ENCODE data around the gene CTBP2.

Gene CTBP2

GRCh38 chr10:125003146-125003900 lies 157.0 kb downstream of the CTBP2 start:
- DNase-seq, result no peak

DNA sequence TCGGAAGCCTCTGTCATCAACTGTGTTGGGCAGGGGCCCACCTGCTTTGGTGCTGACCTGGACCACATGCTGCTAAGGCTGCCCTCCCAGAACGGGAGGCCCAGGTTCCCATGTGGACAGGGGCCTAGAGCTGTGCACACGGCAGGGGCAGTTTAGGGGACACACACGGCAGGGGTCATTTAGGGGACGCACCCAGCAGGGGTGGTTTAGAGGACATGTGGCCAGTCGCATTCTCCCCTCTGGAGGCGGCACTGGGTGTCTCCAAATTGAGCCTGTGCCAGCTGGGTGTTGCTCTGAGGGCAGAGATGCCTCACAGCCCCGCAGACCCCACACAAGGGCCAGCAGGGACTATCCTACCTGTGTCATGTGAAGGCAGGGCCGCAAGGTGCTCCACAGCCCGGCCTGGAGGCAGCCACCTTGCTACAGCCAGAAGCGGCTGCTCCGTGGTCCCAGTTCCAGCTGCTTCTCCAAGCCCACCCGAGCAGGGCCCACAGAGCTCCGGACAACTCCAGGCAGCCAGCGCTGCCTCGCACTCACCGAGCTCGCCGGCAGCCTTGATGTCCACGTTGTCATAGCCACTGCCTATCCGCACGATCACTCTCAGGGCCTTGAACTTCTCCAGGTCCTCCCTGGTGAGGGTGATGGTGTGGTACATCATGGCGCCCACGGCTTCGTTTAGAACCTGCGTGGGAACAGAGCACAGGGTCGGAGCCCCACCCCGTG lies 157.8 kb downstream of the CTBP2 start:
- no peak for DNase-seq

- no peak for DNase-seq
Measured at GRCh38 chr10:125002047-125002422, 158.3 kb downstream of the CTBP2 start.

DNA sequence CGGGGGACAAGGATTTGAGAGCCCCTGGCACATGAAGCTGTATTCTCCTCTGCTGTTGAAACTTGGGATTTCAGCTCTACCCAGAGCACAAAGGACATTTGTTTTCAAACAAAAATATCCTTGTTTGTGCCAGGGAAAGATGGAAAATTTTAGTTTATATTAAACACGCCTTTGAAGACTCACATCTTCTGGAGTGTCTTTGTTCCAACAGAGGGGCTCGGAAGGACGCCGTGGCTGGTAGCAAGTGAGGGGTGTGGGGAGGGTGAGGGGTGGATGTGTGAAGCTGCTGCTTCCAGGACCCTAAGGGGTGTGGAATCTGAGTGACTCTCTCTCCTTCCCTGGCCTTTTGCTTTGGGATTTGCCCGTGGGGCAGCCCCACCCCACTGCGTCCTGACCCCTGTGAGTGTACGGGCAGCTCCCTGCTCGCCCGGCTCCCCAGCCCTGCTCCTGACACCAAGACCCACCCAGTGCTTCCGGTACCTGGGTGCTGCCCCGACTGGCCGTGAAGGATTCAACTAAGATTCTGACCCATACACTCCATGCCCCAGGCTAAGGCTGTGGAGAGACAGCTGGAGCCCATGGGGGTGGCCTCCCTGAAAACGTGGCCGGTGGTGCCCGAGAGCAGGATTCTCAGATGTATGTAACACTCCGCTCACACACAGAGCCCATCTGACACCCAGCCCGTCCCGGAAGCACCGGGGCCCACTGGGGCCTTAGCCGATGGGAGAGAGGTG lies 158.9 kb downstream of the CTBP2 start:
- no peak for DNase-seq

DNA sequence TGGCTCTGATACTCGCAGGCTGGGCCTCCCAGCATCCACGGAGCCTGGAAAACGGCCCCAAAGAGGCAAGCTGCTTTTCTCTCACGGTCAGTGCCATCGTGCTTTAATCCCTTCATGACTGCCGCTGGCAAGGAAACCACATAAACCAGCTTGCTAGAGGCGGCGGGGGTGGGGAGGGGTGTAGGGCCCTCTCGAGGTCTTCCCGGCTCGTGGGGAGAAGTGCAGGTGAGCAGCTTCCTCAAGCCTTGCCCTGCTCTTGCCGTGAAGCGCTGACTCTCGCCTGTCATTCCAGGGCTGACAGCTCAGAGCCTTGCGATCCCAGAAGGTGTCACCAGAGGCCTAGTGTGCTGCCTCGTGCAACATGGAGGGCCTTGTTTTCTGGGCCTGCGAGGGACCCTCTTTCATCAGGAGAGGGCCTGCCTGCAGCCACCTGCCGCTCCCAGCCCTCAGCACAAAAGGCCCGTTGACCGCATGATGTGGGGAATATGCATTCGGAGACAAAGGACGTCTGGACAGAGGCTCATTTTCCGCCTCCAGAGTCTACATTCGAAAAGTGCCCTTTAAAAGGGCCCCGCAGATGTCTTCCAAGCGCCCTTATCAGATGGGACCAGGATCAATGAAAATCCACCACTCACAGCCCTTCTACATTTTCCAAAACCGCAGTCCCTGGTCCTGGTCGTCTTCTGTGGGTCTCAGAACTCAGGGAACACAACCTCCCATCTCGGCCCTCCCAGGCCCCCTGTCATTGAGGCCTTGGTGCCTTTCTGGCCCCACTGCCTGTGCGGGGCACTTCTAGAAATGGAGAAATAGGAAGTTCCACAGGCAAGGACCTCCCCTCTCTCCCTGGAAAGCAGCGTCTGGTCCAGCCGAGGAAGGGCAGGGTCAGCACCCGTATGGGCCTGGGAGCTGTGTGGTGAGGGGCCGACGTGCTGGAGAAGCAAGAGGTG lies 159.7 kb downstream of the CTBP2 start:
- DNase-seq, result no peak

DNA sequence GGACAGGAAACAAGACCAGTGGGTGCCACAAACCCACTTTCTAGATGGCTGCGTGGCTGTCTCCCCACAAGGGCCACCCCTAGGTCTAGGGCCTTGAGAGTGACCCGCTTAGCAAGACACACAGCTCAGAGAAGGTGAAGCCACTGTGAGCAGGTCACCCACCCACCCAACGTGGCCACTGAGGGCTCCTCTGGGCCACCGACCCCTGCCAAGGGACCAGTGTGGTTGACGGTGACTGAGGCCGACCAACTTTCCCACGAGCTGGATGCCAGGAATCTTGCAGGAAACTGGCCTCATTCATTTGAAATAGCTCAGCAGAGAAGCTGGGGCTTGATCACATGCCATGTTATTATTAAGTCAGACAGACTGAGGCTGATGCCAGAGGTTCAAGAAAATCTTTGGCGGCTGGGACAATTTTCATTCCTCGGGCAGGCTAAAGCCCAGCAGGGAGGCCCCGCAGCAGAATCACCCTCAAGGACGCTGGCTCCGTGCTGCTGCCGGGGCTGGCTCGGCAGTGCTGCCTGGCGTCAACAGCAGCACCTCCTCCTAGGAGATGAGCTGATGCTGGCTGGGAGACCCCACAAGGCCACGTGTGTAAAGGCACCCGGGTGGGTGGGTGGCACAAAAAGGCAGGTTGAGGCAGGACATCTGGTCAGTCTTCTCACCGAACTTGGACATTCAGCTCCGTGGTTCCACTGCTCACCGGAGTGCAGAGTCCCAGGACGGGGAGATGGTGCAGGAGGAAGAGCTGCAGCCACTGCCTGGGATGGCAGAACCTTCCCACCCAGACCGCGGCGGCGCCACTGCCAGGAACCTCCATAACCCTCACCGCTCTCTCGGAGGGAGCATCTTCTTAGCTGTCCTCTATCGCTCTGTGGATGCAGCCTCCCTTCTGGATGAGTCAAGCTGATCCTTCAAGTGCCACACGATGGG lies 160.7 kb downstream of the CTBP2 start:
- no peak for DNase-seq

- no peak for DNase-seq
Measured at GRCh38 chr10:124998624-124999291, 161.6 kb downstream of the CTBP2 start.

- DNase-seq, result no peak
Measured at GRCh38 chr10:124997771-124998623, 162.4 kb downstream of the CTBP2 start.

DNA sequence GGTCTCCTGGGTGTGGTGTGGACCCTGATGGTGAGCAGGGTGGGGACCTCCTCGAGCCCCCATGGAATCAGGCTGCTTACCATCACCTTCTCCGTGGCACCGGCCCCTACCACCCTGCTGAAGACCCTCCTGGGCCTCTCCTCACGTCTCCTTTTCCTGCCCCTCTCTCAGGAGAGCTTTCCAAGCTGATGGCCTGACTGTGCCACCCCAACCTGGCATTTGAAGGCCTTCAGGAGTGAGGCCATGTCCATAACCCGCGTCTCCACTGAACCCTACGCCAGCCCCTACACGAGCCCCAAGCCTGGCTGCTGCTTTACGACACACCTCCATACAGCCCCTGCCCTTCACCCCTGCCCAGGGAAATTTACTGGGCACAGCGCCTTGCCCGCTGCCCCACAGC lies 163.1 kb downstream of the CTBP2 start:
- DNase-seq, result no peak

DNA sequence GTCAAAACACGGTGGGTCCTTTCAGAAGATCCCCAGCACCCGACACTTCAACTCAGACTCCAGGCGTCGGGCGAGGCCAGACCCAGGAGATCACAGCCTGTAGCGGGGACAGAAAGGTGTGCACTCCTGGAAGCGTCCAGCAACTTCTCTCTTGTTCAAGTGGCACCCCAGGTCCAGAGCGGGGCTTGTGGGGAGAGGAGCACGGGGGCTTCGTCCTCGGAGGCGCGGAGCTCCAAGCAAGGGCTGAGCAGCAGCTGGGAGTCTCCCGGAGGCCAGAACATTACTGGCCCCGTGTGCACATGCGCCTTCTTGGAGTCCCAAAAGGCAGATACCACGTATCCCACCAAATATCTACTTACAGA lies 163.5 kb downstream of the CTBP2 start:
- DNase-seq, result no peak

GRCh38 chr10:124996127-124996853 lies 164.1 kb downstream of the CTBP2 start:
- DNase-seq, result no peak

DNA sequence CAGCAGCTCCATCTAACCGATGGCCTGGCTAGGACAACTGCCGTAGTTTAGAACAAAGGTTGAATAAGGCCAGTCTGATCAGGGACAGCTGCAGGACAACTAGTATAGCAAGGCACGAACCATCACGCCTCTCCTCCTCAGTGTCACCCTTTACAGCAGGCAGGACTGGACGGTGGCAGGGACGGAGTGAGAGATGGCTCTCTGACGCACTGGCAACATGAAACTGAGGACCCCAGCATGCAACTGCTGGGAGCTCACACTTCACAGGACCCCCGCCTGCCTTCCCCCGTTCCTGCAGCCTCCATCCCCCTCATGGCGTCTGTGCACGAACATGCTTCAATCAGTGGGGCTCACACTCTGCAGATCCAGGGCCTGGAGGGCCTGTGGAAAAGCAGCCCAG lies 164.8 kb downstream of the CTBP2 start:
- DNase-seq, result no peak

DNA sequence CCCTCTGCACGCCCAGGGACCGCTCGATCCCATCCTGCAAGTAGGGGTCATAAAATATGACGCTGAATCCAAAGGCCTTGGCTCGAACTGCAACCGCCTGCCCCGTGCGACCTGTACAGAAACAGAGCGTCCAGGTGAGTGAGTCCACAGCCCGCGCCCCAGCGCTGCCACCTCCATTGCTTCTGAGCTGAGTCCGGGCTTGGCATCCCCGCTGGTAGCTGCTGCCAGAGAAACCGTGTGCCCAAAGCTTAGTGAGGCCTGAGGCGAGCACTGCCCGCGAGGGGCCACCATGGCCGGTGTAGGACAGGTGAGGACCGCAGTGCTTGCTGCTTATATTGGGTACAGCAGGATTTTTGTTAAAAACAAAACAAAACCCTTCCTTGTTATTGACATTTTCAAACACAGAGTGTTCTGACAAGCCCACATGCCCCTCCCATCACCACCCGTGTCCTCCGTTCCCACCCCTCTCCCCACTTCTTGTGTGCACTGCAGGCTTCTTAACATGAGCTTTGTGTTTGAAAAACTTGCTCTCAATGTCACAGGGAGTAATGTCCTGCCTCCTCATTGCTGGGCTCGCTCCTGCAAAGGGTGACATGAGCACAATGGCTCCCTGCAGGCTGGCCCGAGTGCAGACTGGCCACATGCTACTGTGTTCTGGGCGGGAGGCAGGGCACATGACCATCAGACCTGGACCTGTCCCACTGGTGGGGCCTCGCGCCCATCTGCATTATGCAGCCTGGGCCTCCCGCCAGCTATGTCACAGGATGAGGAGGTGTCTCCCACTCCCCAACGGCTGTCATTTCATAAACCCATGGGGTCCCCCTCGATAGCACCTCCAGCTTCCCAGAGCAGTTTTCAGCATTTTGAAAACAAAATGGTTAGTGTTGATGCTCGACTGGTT lies 165.5 kb downstream of the CTBP2 start:
- DNase-seq, result no peak

DNA sequence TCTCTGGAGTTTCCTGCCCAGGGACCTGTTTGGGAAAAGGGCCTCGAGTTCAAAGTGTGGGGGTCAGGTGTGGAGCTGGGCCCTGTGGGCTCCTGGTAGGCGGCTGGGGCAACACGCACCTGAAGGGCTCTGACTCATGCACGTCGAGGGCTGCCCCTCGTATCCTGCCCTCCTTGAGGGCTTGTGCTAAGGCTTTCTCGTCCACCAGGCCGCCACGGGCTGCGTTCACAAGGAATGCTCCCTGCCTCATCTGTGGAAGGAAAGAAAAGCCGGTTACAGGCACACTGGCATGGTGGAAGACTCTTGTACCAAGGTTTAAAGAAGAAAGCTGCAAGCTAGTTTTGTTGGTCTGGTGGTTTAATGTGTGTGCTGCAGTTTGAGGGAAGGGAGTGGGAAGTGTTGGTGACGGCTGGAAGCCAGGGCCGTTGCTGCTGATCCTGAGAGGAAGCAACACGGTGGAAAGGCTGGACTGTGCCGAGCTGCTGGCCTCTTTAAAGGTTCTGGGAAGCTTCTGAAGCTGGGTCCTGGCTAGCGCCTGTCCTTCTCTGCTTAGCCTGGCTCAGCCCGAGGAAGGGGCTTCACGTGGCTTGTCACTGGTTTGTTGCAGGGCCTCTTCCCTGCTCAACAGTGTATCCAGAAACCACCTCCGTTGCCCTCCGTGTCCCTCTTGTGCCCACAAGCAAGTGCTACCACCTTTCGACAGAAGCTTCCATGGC lies 166.5 kb downstream of the CTBP2 start:
- no peak for DNase-seq

GRCh38 chr10:124993345-124993708 lies 167.0 kb downstream of the CTBP2 start:
- DNase-seq, result no peak

GRCh38 chr10:124992462-124993344 lies 167.7 kb downstream of the CTBP2 start:
- DNase-seq, result peak; percentile 19 to 22

DNA sequence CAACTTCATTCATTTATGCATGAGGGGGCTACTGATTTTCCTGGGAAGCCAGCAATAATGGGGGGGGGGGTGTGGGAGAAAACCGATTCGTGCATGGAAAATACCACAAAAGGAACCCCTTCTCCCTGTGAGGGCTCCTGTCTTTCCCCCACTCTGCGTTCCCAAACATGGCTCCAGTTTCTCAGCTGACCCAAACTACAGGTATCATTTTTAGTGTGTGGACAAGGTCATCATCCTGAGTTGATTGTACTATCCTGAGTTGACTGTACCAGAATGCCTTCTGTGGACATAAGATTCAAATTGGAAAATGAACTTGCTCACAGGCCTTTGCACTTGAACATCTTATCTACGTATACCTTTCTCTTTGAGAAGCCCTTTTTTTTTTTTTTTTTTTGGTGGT lies 168.5 kb downstream of the CTBP2 start:
- peak in 1 of 2 donors; percentile 2 for DNase-seq
